DMS153 treated with DMSO at 0.1 percent for 48 hours (cell line): ENCODE measurements around the gene ARHGAP29.
A peak's percentile ranks its signal among the peaks of the same experiment; 100 is the strongest.
"Not testable (repeated sequence)": the region's sequence is repeated elsewhere in the genome, so short reads cannot be mapped to it uniquely, and the experiment has no call there.

ENCODE experiments used
- DNase-seq: peaks from one replicate; lab custom pipeline; 2025; ENCODE audit not compliant: unreplicated experiment; lab: John Stamatoyannopoulos, UW

ARHGAP29 gene

GRCh38 chr1:94183197-94183815 is 54.1 kb downstream of the ARHGAP29 start:
- DNase-seq, result no peak

GRCh38 chr1:94182191-94182590 is 55.2 kb downstream of the ARHGAP29 start:
- DNase-seq, result no peak

GRCh38 chr1:94180650-94181049 is 56.7 kb downstream of the ARHGAP29 start:
- no peak for DNase-seq

GRCh38 chr1:94178901-94179300 is 58.5 kb downstream of the ARHGAP29 start:
- DNase-seq, result no peak

- DNase-seq, result no peak
These were observed 68.3 kb downstream of the ARHGAP29 start for GRCh38 chr1:94169126-94169525.

- no peak for DNase-seq
These were observed 71.5 kb downstream of the ARHGAP29 start for GRCh38 chr1:94165843-94166242.

GRCh38 chr1:94164885-94165284 is 72.5 kb downstream of the ARHGAP29 start:
- not testable (repeated sequence) for DNase-seq

GRCh38 chr1:94164121-94164520 is 73.3 kb downstream of the ARHGAP29 start:
- DNase-seq, result not testable (repeated sequence)

- not testable (repeated sequence) for DNase-seq
These were observed 74.1 kb downstream of the ARHGAP29 start for GRCh38 chr1:94163249-94163648.

GRCh38 chr1:94160811-94161210 is 76.6 kb downstream of the ARHGAP29 start:
- no peak for DNase-seq

GRCh38 chr1:94156096-94156625 is 81.2 kb downstream of the ARHGAP29 start:
- DNase-seq, result no peak

GRCh38 chr1:94154989-94155388 is 82.4 kb downstream of the ARHGAP29 start:
- DNase-seq, result no peak

GRCh38 chr1:94153133-94153532 is 84.3 kb downstream of the ARHGAP29 start:
- DNase-seq, result no peak

GRCh38 chr1:94149166-94149565 is 88.2 kb downstream of the ARHGAP29 start:
- not testable (repeated sequence) for DNase-seq

GRCh38 chr1:94146273-94146672 is 91.1 kb downstream of the ARHGAP29 start:
- no peak for DNase-seq

- DNase-seq, result no peak
These were observed 92.5 kb downstream of the ARHGAP29 start for GRCh38 chr1:94144836-94145235.

GRCh38 chr1:94143809-94144176 is 93.6 kb downstream of the ARHGAP29 start:
- peak; percentile 31 for DNase-seq

GRCh38 chr1:94143173-94143808 is 94.1 kb downstream of the ARHGAP29 start:
- DNase-seq, result no peak

- no peak for DNase-seq
These were observed 94.8 kb downstream of the ARHGAP29 start for GRCh38 chr1:94142583-94142982.

GRCh38 chr1:94142022-94142421 is 95.4 kb downstream of the ARHGAP29 start:
- DNase-seq, result no peak

- no peak for DNase-seq
These were observed 105.3 kb downstream of the ARHGAP29 start for GRCh38 chr1:94132111-94132510.

- no peak for DNase-seq
These were observed 106.4 kb downstream of the ARHGAP29 start for GRCh38 chr1:94130851-94131595.
